Endometrial microvascular endothelial cells (primary cell): ENCODE data around the gene TGM5. TPM values are rescaled to one million over a fixed set of nuclear protein-coding genes. Genes with fewer than 3 reads are reported as not detected.
"Not testable (repeated sequence)": the region's sequence is repeated elsewhere in the genome, so short reads cannot be mapped to it uniquely, and the experiment has no call there.

ENCODE experiments used
- in situ Hi-C: cut with HindIII; loops from 2 replicates; pipeline ENCODE4 v1.10.0; 2017; ENCODE audit warnings: low sequenced_read_pairs, low pct_unique_long_range_greater_than_20kb; ENCODE audit errors: inconsistent ontology term
- total RNA-seq: library from RNA; depleted of rRNA; stranded (reverse); fragments of >200 nt; gene quantifications from one replicate; pipeline ENCODE4 v1.2.3, GENCODE V29; 2015; ENCODE audit errors: inconsistent ontology term

Gene TGM5
- not detected for total RNA-seq

DNA sequence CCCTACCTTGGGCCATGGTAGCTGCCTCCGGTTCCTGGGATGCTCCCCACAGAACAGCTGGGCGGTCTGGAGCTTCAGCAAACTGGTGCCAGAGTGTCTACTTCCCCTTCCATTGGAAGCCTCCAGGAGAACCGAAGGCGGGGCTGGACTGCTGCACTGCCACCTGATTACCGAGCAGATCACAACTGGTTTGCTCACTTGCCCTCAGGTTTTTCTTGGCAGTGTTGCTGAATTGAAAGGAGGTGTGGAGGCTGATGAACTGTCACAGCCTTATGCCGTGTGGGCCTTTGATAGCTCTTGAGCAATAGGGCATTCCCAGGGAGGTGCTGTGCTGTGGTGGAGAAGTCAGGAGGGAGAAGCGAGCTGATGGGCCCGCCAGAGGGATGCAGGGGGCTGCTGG lies at the start of gene TGM5:
TGM5 (minus strand) TSS at position 95 of the 400 bp plus-strand sequence; CDS start at position 16, 79 bp downstream.
- in situ Hi-C loops = no loop called here

GRCh38 chr15:43314171-43314570 lies 47.4 kb upstream of the TGM5 start:
- in situ Hi-C loops = no loop called here

GRCh38 chr15:43312378-43312777 lies 45.6 kb upstream of the TGM5 start:
- in situ Hi-C loops = no loop called here

GRCh38 chr15:43302205-43302817 lies 35.6 kb upstream of the TGM5 start, which contains the start of gene TGM7:
Gene TGM7, minus strand, starts transcription at chr15:43302255.
- in situ Hi-C loops = no loop called here

- in situ Hi-C loops = no loop called here
These were observed 33.2 kb upstream of the TGM5 start for GRCh38 chr15:43299884-43300283.

DNA sequence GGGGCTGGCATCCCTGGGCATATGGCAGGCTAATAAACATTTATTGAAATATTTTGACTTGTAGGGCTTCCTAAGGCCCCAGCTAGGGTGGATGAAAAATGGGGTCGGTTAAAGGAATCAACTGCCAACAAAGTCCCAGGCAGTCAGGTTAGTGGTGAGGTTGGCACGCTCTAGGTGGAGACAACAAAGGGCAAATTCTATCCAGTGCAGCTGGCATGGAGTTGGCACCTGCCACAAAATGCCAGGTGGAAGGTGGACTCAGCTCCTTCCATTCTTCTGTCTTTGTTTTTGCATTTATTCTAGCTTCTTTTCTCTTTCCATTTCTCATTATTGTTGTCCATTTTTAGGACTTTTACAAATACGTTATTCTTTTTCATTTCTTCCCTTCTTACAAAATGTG lies 32.7 kb upstream of the TGM5 start:
- in situ Hi-C loops = no loop called here

GRCh38 chr15:43294091-43294706 lies 27.5 kb upstream of the TGM5 start:
- in situ Hi-C loops = no loop called here

DNA sequence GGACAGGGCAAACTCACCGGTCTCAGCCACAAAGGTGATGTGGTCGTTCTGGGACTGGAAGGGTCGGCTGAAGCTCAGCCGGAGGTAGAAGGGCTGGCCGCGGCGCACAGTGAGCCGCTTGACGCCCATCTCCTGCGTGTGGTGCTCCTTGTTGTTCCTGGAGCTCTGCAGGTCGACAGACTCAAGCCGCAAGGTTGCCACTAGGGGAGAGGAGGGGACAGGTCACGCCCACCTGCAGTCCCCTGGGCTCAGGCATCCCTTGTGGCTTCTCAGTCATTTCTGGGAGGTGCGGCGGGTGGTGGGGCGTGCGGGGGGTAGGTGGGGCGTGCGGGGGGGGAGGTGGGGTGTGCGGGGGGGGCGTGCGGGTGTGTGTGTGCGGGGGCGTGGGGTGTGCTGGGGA lies 26.7 kb upstream of the TGM5 start:
- in situ Hi-C loops = no loop called here

GRCh38 chr15:43292375-43293078 lies 25.8 kb upstream of the TGM5 start:
- in situ Hi-C loops = no loop called here

DNA sequence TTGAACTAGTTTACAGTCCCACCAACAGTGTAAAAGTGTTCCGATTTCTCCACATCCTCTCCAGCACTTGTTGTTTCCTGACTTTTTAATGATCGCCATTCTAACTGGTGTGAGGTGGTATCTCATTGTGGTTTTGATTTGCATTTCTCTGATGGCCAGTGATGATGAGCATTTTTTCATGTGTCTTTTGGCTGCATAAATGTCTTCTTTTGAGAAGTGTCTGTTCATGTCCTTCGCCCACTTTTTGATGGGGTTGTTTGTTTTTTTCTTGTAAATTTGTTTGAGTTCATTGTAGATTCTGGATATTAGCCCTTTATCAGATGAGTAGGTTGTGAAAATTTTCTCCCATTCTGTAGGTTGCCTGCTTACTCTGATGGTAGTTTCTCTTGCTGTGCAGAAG lies 22.9 kb upstream of the TGM5 start:
- in situ Hi-C loops = not testable (repeated sequence)

DNA sequence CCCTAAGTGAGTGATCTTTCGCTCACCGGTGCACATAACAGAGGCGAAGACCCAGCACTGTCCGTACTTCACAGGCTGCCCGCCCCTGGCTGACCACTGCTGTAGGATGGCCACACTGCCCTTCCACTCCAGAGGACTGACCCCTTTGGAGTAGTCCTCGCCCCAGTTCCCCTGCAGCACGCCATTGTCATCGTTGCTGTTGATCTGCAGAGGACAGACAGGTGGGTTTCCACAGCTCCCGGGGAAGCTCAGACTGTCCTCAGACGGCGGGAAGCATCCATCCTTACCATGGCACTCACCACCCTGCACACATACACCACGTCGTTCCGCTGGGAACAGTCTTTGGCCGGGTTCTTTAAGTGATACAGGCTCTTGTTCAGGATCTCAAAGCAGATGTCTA lies 20.5 kb upstream of the TGM5 start:
- in situ Hi-C loops = no loop called here

GRCh38 chr15:43286074-43286473 lies 19.3 kb upstream of the TGM5 start:
- in situ Hi-C loops = no loop called here

DNA sequence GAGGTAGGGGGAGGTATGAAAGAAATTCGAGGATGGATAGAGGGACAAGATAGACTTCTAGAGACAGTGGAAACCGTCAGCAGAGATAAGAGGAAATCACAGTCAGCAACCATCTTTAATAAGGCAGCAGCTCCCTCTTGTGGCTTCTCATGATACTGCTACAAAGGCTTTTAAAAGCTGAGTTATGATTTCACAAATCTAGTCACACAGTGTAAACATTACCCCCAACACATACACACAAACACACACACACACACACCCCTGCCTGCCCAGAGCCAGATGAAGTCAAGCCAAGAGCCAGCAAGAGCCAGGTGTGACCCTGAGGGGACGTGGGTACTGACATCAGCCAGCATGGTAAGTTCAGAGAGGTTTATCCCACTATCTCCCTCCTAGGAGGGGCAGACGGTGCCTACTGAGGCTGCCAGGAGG lies 18.9 kb upstream of the TGM5 start:
- in situ Hi-C loops = no loop called here

DNA sequence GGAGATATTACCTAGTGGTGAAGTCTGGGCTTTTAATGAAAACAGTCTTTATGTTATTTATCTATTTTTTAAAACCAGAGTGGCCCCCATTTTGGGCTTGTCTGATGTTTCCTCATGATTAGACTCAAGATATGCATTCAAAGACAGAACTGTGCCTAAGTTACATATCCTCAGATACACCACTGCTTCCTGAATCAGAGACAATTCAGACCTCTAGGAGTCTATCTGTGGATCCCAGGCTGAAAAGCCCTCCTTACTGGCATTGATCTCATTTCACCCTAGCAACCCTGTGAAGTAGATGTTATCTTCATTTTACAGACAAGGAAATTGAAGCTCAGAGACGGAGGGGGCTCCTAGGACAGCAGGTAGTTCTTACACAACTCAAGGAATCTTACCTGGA lies 16.8 kb upstream of the TGM5 start:
- in situ Hi-C loops = no loop called here

- in situ Hi-C loops = no loop called here
These were observed 15.3 kb upstream of the TGM5 start for GRCh38 chr15:43281926-43282602.

DNA sequence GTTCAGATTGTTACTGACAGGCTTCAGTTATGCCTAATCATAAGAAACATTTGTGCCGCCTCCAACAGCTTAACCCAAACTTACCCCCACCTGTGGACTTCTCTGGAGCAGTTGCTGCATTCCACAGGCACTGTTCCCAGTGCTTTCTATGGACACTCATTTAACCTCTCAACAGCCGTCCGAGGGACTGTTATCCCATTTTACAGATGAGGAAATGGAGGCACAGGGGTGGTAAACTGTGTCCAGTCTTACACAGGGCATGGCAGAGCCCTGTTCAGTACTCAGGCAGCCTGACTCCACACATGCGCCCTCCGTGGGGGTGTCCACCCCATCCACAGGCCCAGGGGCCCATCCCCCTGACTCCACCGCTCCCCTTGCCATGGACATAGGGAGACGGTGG lies 14.3 kb upstream of the TGM5 start:
- in situ Hi-C loops = no loop called here

GRCh38 chr15:43279496-43279895 lies 12.8 kb upstream of the TGM5 start:
- in situ Hi-C loops = no loop called here

- in situ Hi-C loops = no loop called here
These were observed 12.1 kb upstream of the TGM5 start for GRCh38 chr15:43278869-43279268.

GRCh38 chr15:43277901-43278300 lies 11.2 kb upstream of the TGM5 start:
- in situ Hi-C loops = no loop called here
